H1 (cell line): ENCODE results near the gene BZW2. TPM values are rescaled to one million over a fixed set of nuclear protein-coding genes. Genes with fewer than 3 reads are reported as not detected.

Source experiments
- FOSL1 ChIP-seq: IDR thresholded peaks from 2 replicates; pipeline ENCODE4 v1.6.1; 2011; ENCODE audit warnings: mild to moderate bottlenecking, low read depth, low read length, moderate library complexity; ENCODE audit not compliant: insufficient read depth
- POLR2A ChIP-seq, 2 experiments: IDR thresholded peaks; 1 replicate in 1 of 2; 2 replicates in 1 of 2; pipeline ENCODE4 v1.6.1; 2011; ENCODE audit warnings: low read depth in 2 of 2, low read length in 2 of 2, mild to moderate bottlenecking in 2 of 2; ENCODE audit errors: control extremely low read depth in 1 of 2
- TEAD4 ChIP-seq: IDR thresholded peaks from 2 replicates; pipeline ENCODE4 v1.6.1; 2012; ENCODE audit warnings: low read depth, low read length, inconsistent platforms, mixed read lengths
- polyA plus RNA-seq, 7 experiments: library from polyadenylated mRNA; depleted of rRNA in 3 of 7; stranded (reverse) in 5 of 7; unstranded in 2 of 7; fragments of >200 nt in 5 of 7; fragments of 200-250 nt in 2 of 7; gene quantifications; 1 replicate in 5 of 7; 2 replicates in 1 of 7; 4 replicates in 1 of 7; pipeline versions ENCODE4 v1.2.1 to v1.2.3, GENCODE V29; 2011 to 2013; ENCODE audit warnings: missing spikeins in 2 of 7, mixed read lengths in 2 of 7
- total RNA-seq: library from RNA; stranded (reverse); fragmentation: NEBNext Ultra II Directional; extraction: Animal tissue kit (Norgen Biotek cat#: 25700); gene quantifications from 2 replicates; pipeline ENCODE4 v1.2.1, GENCODE V29; 2021

Gene BZW2
- total and polyA plus RNA-seq, 2 of the 8 experiments (the other 6 are each of a cell fraction or from before 2014, with no cell fraction given): 32.3 to 103 TPM

DNA sequence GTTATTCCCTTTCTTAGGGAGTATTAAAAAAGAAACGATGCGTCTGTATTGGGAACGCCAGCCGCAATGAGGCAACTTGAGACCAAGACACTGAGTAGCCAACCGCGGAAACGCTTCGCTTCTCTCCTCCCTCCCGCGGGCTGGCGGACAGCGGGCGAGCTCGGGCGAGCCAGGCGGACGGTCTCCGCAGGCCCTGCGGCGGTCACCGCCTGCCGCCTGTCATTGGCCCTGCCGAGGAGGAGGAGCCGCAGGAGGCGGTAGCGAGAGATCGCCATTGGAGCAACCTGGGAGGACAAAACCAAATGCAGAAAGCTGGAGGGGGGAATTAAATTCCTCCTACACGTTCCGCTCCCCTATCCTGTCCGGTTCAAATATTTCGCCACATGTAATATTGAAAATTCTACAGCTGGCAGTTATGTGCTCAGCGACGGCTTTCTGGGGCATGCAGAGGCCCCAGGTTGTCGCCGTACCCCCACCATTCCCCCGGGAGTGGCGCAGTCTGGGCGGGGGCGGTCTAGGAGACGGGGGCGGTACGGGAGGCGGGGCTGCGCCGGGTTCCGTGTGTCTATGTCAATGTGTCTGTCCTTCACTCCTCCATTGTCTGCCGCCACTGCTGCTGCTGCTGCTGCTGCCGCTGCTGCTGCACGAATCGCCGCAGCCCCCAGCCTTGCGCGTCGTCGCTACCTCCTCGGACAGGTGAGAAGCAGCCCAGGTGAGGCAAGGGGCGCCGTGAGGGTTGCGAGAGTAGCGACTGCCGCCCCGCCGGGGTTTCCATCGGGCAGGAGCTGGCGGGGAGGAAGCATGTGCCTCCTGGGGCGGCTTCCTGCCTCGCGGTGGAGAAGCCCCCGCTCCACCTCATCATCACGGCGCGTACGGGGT lies at the start of gene BZW2, which contains the start of gene ANKMY2 (continued):
- 0 out of 2 replicates have a peak, but pooled peaks have one; percentile 1 for TF ChIP-seq TEAD4
- peak; percentile 94 to 95 for TF ChIP-seq POLR2A (IDR thresholded peaks at IDR 0.05; ENCODE audit: control extremely low read depth in 1 of 2, low read depth in 2 of 2, low read length in 2 of 2)
- no peak for TF ChIP-seq FOSL1
